Fibroblast of skin of abdomen (primary cell): ENCODE data around the gene TXLNA.

Experiments used
- DNase-seq: peaks from one replicate; pipeline ENCODE4 v3.0.0-alpha.2; 2013

Gene TXLNA

GRCh38 chr1:32184650-32185049 is 5.2 kb downstream of the TXLNA start:
- no peak for DNase-seq

DNA sequence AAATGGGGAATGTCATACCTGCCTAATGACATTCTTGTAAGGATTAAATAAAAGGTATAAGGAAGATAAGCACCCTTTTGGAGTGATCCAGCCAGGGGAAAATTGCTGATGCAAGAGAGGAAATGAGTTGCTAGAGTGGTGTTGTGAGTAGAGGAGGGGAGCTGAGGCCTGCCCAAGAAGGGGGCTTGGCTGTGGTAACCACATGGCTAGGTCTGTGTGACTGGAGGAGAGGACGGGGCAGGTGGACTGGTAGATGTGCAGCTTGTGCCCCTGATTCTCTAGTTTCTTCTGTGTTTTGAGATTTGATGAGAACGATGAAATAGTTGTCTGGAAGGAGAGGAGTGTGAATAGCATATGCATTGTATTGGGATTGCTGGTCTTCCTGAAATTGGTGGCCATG is 6.6 kb downstream of the TXLNA start:
- no peak for DNase-seq

- no peak for DNase-seq
Measured at GRCh38 chr1:32186491-32186890, 7.0 kb downstream of the TXLNA start.

DNA sequence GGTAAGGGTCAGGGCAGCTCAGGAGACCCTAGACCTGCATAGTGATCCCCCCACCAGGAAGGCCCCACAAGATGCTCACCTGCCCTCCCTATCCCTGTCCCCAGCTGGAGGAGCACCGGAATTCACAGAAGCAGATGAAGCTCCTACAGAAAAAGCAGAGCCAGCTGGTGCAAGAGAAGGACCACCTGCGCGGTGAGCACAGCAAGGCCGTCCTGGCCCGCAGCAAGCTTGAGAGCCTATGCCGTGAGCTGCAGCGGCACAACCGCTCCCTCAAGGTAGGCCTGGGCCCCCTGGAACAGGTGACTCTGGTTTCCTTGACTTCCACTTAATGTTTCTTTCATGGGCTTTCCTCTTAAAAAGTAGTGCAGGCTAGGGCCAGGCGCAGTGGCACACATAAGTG is 8.4 kb downstream of the TXLNA start:
- no peak for DNase-seq

- DNase-seq = no peak
Measured at GRCh38 chr1:32192220-32192948, 12.9 kb downstream of the TXLNA start.

GRCh38 chr1:32194984-32195383 is 15.5 kb downstream of the TXLNA start:
- no peak for DNase-seq

DNA sequence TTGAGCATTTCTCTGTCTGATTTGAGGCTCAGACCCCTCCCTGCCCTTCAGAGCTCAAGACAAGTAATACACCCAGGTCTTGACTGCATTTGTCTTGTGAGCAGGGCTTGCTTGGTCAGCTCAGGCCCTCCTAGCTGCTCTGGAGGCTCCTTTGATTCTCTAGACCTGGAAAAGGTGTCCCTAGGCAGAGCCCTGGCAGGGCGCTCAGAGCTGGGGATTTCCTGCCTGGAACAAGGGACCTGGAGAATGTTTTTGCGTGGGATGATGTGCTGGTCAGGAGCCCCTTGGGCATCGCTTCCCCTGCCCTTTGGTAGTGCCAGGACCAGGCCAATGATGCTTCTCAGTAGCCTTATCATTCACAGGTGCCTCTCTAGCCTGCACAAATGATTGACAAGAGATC is 16.1 kb downstream of the TXLNA start:
- no peak for DNase-seq

GRCh38 chr1:32195972-32196823 is 16.7 kb downstream of the TXLNA start:
- DNase-seq = no peak

DNA sequence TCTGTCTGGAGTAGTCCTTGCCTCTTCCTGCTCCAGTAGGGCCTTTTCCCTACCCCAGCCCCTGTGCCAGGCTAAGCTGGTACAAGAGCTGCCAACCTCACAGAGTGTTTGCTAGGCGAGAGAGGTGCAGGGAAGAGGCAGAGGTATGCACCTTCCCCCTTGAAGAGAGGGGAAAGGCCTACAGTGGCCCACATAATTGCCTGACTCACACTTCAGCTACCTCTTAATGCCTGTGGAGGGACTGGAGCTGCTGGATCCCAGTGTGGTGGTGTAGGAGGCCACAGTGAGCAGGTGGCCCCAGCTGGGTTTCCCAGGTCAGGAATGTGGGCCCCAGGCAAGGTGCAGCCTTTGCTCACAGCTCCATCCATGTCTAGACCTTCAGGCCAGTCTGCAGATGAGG is 17.6 kb downstream of the TXLNA start:
- DNase-seq = no peak

DNA sequence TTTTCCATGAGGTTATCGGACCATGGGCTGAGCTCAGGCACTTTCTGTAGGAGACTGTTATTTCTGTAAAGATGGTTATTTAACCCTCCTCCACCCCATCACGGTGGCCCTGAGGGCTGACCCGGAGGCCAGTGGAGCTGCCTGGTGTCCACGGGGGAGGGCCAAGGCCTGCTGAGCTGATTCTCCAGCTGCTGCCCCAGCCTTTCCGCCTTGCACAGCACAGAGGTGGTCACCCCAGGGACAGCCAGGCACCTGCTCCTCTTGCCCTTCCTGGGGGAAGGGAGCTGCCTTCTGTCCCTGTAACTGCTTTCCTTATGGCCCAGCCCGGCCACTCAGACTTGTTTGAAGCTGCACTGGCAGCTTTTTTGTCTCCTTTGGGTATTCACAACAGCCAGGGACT is 18.4 kb downstream of the TXLNA start:
- no peak for DNase-seq

- no peak for DNase-seq
Measured at GRCh38 chr1:32198237-32199042, 19.0 kb downstream of the TXLNA start.

DNA sequence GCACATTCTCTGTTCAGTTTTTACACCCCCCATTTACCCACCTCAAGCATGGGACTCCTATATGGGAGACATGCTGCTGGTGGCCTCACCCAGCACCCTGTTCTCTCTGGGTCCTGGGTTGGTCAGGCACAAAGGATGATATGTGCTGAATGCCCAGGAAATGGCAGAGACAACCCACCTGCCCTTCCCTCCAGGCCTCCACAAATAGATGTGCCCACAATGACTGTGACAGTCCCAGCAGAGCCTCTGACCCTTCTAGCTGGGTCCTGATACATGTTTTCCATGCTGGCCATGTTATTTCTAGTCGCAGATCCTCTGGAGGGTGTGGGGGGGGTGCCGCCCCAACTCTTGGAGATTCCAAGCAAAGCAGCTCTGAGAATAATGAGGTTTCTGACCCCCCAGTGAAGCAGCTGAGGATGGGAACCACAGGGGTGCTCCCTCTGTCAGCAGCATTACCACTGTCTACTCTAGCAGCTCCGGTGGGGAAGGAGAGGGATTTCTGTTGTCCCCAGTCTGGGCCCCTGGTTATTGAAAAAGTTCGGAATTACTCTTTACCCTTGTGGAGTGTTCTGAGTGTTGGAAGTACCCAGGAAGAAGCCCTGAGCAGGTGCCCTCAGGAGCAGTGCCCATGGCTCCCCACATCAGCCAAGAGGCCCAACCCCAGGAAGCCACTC is 19.7 kb downstream of the TXLNA start:
- no peak for DNase-seq

DNA sequence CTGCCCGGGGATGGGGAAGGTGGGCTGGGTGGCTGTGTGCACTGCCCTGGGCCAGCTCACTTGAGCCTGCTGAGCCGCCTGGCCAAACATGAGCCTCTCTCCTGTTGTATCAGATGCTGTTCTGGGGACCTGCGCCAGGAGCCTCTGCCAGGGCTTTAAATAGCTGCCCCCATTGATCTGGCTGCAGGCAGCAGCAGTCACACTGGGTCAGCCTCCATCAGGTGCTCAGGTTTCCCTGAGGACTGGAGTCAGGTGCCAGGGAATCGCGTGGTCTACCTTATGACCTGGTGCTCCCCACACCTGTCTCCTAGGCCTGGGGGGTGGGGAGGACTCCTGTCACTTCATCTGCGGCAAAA is 20.2 kb downstream of the TXLNA start:
- no peak for DNase-seq

GRCh38 chr1:32200226-32201010 is 20.9 kb downstream of the TXLNA start, which contains the start of gene CCDC28B:
Gene CCDC28B (plus strand): TSS chr1:32200595. CDS start chr1:32201936, 1,341 bp downstream.
- DNase-seq = peak; percentile 72

DNA sequence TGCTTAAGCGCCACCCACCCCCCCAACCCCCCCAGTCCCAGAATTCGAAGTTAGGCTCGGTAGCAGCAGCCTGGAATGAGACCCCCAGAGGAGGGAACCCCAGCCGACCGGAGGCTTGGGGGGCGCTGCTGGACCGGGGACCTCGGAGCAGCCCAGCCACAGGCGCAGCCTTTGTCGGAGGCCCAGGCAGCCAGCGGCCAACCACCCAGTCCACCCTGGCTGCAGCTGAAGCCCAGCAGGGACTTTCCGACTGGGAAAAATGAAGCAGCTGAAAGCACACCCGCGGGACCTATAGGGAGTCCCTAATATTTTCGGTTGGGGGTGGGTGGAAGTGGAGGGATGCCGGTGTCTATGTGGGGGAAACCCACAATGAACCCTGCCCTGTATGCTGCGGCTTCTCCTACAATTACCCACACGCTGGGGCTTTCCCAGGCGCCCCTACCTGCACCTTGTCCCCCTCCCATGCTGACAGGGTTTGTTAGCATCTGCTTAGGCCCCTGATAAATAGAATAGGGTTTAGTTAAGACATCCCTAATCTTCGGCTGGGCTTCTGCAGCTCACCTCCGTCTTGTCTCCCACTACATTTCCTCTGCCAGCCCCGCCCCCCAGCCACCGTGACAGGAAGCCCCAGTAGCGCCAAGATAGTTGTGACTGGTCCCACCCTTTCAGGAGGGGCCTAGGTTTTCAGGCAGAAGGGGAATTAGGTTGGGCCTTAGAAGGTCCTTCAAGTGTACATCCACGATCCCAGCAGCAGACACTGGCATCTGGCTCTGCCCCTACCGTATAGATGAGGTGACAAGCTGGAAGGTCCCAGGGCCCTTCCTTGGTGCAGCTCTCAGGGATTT is 21.8 kb downstream of the TXLNA start:
- DNase-seq = peak; percentile 56

DNA sequence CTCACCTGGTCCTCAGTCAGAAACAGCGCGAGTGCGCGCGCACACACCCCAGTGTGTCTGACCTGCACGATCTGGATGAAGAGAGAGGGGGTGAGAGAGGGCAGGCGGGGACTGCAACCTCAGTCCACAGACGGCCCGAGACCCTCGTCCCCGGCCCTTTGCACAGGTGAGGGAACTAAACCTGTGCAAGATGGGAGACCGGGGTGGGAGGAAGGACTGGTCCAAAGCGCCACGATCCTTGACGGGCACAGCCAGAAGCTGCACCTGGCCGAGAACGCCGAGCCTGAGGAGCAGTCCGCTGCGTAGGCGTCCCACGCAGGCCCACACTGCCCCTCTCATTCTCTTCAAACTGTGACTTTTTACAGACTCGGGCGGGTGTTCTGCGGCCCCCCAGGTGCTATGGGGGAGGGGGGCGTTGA is 25.5 kb downstream of the TXLNA start:
- DNase-seq = no peak

DNA sequence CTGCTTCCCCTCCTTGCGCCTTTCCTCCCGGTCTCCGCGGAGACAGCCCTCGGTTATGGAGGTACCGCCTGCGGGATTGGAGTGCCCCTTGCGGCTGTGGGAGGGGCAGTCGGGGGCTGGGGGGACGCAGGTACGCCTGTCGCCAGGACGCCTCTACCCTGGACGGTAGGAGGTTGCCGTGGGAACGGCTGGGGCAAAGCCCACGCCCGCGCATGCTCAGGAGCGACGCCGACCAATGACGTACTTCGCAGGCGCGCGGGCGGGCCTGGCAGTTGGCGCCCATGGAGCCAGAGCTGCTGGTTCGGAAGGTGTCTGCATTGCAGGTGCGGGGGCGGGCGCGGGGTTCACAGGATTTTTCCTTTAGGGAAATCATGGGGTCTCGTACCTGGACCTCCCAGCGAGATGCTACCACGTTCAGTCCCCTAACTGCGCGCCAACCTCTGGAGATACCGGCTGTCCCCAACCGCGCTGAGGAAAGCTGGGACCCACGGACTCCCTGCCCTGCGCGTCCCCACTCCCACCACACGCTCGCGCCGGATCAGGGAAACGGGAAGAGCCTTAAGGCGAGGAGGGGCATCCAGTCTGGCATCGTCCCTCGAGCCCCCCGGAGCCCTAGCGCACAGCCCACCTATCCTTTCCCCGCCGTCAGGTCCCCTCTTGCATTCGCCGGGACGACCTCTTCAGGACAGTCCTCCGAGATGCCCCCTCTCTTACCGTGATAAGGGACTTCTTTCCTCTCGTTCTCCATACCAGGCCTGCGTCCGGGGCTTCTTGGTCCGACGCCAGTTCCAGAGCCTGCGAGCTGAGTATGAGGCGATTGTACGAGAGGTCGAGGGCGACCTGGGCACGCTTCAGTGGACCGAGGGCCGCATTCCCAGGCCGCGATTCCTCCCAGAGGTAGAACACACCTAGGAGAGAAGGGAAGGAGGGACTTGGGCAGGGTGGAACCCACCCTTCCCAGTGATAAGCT is 26.2 kb downstream of the TXLNA start, which contains the start of gene IQCC:
TSS of gene IQCC (plus strand) at position 271 of the 970 bp plus-strand sequence. CDS start at position 282, 11 bp downstream.
- DNase-seq = peak; percentile 77

DNA sequence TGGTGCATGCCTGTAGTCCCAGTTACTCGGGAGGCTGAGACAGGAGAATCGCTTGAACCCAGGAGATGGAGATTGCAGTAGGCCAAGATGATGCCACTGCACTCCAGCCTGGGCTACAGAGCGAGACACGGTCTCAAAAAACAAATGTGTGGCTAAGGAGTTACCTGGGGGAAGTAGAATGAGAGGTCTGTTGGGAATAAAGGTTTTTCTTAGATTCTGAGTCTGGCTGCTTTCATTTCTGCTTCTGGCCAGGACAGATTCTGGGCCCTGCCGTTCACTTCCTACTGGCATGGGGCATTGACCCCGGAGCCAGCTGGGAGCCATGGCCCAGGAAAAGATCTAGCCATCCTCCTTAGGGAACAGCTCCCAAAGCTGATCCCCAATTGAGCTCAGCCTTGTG is 29.0 kb downstream of the TXLNA start:
- no peak for DNase-seq

DNA sequence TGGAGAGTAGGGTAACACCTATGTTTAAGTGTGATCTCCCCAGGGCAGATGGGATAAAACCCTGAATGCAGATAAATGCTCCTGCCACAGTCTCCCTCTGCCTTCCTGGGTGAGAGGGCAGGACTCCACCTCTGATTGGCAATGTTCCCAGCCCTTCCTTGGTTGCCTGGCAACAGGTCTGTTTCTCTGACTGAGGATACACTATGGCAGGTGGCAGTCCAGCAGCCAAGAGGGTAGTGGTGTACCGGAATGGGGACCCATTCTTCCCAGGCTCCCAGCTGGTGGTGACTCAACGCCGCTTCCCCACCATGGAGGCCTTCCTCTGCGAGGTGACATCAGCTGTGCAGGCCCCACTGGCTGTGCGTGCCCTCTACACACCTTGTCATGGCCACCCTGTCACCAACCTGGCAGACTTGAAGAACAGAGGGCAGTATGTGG is 29.4 kb downstream of the TXLNA start, which contains the start of gene DCDC2B:
TSS of gene DCDC2B (plus strand) at position 199 of the 438 bp plus-strand sequence. CDS start at position 204, 5 bp downstream.
- no peak for DNase-seq
